Measurements from ENCODE around the gene MTRR. TPM values are rescaled to one million over a fixed set of nuclear protein-coding genes. Genes with fewer than 3 reads are reported as not detected.

The MTRR gene
- polyA plus RNA-seq, 1 of the 3 experiments (the other 2 are of a cell fraction): 18.4 TPM

GRCh38 chr5:7888901-7889300 lies 20.0 kb downstream of the MTRR start:
- Histone ChIP-seq H3K4me3 (ENCODE audit: low read depth in 2 of 2, low read length in 1 of 2) (no peak overlapping the region), H3K4me1 (ENCODE audit: control insufficient read depth in 1 of 2, insufficient read depth in 2 of 2, low read depth in 1 of 2, low read length in 1 of 2) (no peaks in the 10 kb centered on the region), H3K9ac (no peak overlapping the region), H3K27me3 (ENCODE audit: insufficient read depth) (no peaks in the 10 kb centered on the region), H3K9me2 (no peaks in the 10 kb centered on the region), H3F3A (replicated peaks; ENCODE audit: insufficient read depth) (peaks cover 14% of the 10 kb centered on the region), H3K27ac (ENCODE audit: low read depth in 2 of 2, low read length in 1 of 2) (no peak overlapping the region), H3K4me2 (no peak overlapping the region), H4K20me1 (ENCODE audit: insufficient read depth) (no peaks in the 10 kb centered on the region), H3K9me3 (no peaks in the 10 kb centered on the region), H2AFZ (ENCODE audit: low read depth) (no peak overlapping the region), H3K79me2 (ENCODE audit: insufficient read depth) (no peaks in the 10 kb centered on the region), H3K36me3 (replicated peaks in 1 of 2; ENCODE audit: control insufficient read depth in 1 of 2, insufficient read depth in 2 of 2, low read length in 1 of 2) (peaks cover 76 to 89% of the 10 kb centered on the region in 2 experiments)
- POLR2A ChIA-PET: no interaction called here
- DNase-seq: no peak
- CTCF ChIA-PET: interaction anchor here (1.2 to 2.3 kb wide), 2 partner anchors 8 to 39 kb away, joined by 3 to 13 read pairs; no protein-coding TSS in a partner anchor
- TF ChIP-seq JUND (IDR thresholded peaks at IDR 0.05) (no peak), YY1 (IDR thresholded peaks at IDR 0.05; ENCODE audit: low read depth) (no peak), PBX3 (IDR thresholded peaks at IDR 0.05) (no peak), REST (IDR thresholded peaks at IDR 0.05; ENCODE audit: low read depth, low read length) (no peak), GATA2 (CRISPR knock-in tag; IDR thresholded peaks at IDR 0.05) (no peak), NFIC (IDR thresholded peaks at IDR 0.05; ENCODE audit: borderline replicate concordance) (no peak), MEF2A (IDR thresholded peaks at IDR 0.05; ENCODE audit: borderline replicate concordance, low read depth) (no peak), CHD2 (IDR thresholded peaks at IDR 0.05; ENCODE audit: low read length, partially characterized antibody) (no peak), FOXJ3 (CRISPR knock-in tag; IDR thresholded peaks at IDR 0.05) (no peak), SMC3 (IDR thresholded peaks at IDR 0.05; ENCODE audit: low read depth, low read length) (no peak), SIN3A (IDR thresholded peaks at IDR 0.05; ENCODE audit: borderline replicate concordance, low read depth, low read length) (no peak), ELF1 (IDR thresholded peaks at IDR 0.05) (no peak), FOXM1 (IDR thresholded peaks at IDR 0.05; ENCODE audit: low read depth) (no peak), RCOR1 (IDR thresholded peaks at IDR 0.05; ENCODE audit: low read length) (no peak), MXI1 (IDR thresholded peaks at IDR 0.05; ENCODE audit: low read depth, low read length) (no peak), MAX (IDR thresholded peaks at IDR 0.05; ENCODE audit: low read depth) (no peak)
- TF ChIP-seq, protein P1, sequence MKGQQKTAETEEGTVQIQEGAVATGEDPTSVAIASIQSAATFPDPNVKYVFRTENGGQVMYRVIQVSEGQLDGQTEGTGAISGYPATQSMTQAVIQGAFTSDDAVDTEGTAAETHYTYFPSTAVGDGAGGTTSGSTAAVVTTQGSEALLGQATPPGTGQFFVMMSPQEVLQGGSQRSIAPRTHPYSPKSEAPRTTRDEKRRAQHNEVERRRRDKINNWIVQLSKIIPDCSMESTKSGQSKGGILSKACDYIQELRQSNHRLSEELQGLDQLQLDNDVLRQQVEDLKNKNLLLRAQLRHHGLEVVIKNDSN (IDR thresholded peaks at IDR 0.05; ENCODE audit: borderline replicate concordance, low read depth): no peak
- TF ChIP-seq, protein P2, sequence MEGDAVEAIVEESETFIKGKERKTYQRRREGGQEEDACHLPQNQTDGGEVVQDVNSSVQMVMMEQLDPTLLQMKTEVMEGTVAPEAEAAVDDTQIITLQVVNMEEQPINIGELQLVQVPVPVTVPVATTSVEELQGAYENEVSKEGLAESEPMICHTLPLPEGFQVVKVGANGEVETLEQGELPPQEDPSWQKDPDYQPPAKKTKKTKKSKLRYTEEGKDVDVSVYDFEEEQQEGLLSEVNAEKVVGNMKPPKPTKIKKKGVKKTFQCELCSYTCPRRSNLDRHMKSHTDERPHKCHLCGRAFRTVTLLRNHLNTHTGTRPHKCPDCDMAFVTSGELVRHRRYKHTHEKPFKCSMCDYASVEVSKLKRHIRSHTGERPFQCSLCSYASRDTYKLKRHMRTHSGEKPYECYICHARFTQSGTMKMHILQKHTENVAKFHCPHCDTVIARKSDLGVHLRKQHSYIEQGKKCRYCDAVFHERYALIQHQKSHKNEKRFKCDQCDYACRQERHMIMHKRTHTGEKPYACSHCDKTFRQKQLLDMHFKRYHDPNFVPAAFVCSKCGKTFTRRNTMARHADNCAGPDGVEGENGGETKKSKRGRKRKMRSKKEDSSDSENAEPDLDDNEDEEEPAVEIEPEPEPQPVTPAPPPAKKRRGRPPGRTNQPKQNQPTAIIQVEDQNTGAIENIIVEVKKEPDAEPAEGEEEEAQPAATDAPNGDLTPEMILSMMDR (IDR thresholded peaks at IDR 0.05): no peak
- 96% methylated on average over 9 of the region's 9 CpGs for WGBS (ENCODE audit: low lambda C conversion rate)
